Activated T-cell treated with anti-CD3 and anti-CD28 coated beads for 24 hours (primary cell): ENCODE results near the gene IFI44.

ENCODE experiments used
- DNase-seq: peaks from one replicate; pipeline ENCODE4 v3.0.0-alpha.2; 2020; ENCODE audit warnings: low read depth

Gene IFI44

DNA sequence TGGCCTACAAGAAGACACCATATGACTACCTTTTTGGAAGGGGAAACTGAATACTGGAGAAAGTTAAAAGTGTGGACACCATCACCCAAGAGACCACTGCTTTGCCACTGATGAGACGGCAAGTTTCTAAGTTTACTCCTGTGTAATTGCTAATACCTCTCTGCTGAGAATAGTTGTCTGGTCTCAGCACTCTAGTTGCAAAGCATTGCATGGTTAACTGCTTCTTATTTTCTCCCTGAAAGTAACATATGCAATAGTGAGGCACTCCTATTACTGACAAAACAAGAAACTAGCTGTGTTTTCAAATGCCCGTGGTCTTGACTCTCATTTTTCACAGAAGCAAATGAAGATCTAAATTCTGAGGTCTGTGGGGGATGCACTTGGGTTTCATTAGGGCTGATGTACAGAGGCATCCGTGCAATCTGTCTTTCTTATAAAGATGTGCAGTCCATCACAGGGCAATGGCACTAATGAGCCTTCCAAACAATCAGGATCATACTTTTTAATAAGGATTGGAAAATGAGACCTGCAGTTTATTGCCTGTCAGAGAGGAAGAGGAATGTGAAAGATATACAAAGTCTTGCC, 62.9 kb downstream of the IFI44 start:
- no peak for DNase-seq

DNA sequence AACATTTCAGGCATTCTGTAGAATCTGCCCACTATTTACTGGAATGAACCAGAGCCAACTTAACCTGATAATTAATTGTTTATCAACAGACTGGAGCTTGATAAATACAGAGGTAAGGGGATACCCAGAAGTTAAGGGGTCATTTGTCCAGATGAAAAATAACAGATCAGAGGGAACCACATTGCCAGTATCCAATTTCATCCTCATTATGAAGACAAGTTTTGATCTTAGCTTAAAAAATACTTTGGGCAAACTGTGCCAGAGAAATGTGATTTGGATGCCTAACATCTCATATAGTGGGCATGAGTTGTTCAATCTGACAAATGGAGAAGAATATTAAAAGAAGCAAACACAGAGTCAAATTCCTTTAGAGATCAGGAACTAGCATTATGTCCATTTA, 63.7 kb downstream of the IFI44 start:
- no peak for DNase-seq
